ENCODE results near the gene SLC17A9. TPM values are rescaled to one million over a fixed set of nuclear protein-coding genes. Genes with fewer than 3 reads are reported as not detected.

Gene SLC17A9
- total RNA-seq, 1 donor from 2014 or later, result 3.9 TPM

DNA sequence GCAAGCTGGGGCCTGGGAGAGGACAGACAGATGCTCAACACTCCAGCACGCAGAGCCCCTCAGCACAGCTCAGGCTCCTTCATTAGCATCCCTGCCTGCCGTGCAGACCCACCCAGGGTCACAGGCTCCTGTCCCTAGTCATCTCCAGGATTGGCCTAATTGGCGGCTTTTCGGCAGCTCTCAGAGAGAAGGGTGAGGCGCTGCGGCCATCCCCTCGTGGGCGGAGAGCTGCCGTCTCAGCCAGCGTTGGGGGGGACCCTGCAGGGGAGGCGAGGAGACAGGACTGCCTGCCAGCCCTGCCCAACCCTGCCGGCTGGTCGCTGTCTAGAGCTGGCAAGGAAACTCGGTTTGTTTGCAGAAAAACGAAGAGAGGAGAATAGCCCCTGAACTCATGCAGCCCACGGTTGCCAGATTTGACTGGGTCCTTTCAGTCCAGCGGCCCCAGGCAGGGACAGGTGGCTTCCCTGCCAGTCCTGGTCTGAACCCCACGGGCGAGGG is 27.4 kb downstream of the SLC17A9 start:
- no peak for DNase-seq (ENCODE audit: extremely low spot score, unreplicated experiment)
- TF ChIP-seq, protein P1, sequence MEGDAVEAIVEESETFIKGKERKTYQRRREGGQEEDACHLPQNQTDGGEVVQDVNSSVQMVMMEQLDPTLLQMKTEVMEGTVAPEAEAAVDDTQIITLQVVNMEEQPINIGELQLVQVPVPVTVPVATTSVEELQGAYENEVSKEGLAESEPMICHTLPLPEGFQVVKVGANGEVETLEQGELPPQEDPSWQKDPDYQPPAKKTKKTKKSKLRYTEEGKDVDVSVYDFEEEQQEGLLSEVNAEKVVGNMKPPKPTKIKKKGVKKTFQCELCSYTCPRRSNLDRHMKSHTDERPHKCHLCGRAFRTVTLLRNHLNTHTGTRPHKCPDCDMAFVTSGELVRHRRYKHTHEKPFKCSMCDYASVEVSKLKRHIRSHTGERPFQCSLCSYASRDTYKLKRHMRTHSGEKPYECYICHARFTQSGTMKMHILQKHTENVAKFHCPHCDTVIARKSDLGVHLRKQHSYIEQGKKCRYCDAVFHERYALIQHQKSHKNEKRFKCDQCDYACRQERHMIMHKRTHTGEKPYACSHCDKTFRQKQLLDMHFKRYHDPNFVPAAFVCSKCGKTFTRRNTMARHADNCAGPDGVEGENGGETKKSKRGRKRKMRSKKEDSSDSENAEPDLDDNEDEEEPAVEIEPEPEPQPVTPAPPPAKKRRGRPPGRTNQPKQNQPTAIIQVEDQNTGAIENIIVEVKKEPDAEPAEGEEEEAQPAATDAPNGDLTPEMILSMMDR (conservative IDR thresholded peaks at IDR 0.05), result no peak
- Mint-ChIP-seq H3K27ac (no peak overlapping the region), H3K36me3 (no peaks in the 10 kb centered on the region), H3K27me3 (peaks cover 81% of the 10 kb centered on the region), H3K4me3 (no peak overlapping the region), H3K4me1 (ENCODE audit: unreplicated experiment) (peaks cover 3% of the 10 kb centered on the region), H3K9me3 (no peaks in the 10 kb centered on the region)

DNA sequence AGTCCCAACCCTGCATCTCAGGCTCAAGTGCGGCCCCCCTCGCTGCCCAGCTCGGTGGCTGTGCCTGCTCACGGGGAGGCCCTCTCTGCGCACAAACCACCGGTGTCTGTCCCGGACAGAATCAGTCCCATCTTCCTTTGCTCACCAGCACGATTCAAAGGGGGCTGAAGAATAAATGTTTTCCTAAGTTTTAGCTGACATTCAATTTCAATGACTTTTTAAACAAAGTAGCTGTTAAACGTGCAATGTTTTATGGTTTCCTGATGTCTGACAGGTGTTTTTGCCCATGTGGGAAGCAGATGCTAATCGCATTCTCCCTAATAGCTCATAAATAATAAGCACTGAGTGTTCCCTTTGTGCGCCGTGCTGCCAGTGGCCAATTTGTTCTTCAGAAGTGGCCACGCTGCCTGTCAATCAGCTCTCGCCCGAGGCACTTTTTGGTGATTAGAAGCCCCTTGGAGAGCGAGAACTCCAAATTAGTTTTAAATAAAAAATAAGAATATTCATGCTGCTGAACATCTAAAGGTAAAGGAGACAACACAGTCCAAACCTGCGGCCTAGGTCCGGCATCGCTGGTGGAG is 28.0 kb downstream of the SLC17A9 start:
- peaks cover 3% of the 10 kb centered on the region for H3K4me1 Mint-ChIP-seq (ENCODE audit: unreplicated experiment)
- no peak overlapping the region for H3K27ac Mint-ChIP-seq
- peaks cover 79% of the 10 kb centered on the region for H3K27me3 Mint-ChIP-seq

DNA sequence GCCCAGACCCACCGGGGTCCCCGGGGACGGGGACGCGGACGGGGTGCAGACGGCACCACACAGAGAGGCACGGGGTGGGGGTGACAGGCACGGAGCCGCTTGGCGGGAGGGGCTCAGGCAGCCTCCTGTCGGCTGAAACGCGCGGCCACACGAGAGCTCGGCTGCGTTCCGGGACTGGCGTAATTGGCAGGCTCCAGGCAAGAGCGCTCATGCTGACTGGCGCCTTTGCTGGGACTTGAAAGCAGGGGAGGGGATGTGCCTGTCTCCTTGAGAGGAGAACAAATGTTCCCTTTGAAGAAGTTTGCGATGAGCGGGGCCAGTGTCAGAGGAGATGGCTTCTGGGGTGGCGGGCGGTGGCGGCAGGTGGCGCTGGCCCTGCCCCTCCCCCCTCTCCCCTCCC is 28.5 kb downstream of the SLC17A9 start:
- H3K4me1 Mint-ChIP-seq (ENCODE audit: unreplicated experiment), result peaks cover 3% of the 10 kb centered on the region
- TF ChIP-seq, protein P1 (conservative IDR thresholded peaks at IDR 0.05), result peak; percentile 36
- no peaks in the 10 kb centered on the region for H3K9me3 Mint-ChIP-seq
- DNase-seq (ENCODE audit: extremely low spot score, unreplicated experiment), result no peak
- H3K4me3 Mint-ChIP-seq, result no peak overlapping the region
- no peak overlapping the region for H3K27ac Mint-ChIP-seq
- H3K27me3 Mint-ChIP-seq, result peaks cover 75% of the 10 kb centered on the region
- H3K36me3 Mint-ChIP-seq, result no peaks in the 10 kb centered on the region

More for the DNA sequence above, 28.0 kb downstream of the SLC17A9 start:
- no peak for DNase-seq (ENCODE audit: extremely low spot score, unreplicated experiment)
- Mint-ChIP-seq H3K9me3 (no peaks in the 10 kb centered on the region), H3K4me3 (no peak overlapping the region), H3K36me3 (no peaks in the 10 kb centered on the region)
- TF ChIP-seq, protein P1 (conservative IDR thresholded peaks at IDR 0.05), result no peak

DNA sequence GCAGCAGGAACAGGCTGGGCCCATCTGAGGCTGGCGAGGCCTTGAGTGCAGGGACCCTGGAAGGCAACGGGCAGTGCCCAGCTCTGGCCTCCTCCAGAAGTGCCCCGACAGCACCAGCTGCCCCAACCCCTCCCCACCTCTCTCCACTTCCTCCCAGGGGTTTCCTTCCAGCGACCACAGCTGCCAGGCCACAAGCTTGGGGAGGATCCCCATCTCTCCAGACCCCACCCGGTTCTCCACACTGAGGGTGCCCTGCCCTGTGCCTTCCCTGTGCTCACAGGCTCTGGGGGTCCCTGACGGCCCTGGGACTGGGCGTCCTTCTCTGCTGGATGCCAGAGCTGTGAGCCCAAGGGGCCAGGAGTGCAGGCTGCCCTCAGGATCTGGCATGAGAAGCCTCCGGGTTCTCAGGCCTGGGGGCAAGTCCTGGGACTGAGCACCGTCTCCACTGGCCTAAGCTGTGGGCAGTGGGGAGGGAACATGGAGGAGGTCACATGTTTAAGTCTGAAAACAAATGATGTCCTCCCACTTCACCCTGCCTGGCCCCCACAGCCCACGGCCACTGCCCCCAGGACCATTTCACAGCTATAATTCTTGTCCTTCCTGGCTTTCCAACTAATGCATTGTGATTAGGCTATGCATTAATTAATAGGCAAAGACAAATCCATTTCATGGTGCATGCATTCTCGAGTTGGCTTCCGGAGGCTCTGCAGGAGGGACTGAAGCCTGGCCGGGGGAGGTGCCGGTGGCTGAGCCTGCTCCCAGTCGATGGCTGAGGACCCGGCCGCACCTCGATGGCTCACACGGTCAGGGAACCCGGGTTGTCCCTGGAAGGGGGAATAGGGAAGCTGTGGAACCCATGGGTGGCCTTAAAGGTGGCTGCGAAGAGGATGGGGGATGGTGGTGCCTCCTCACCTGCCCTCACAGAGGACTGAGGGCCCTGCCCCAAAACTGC is 29.9 kb downstream of the SLC17A9 start:
- no peak for DNase-seq (ENCODE audit: extremely low spot score, unreplicated experiment)
- H3K4me1 Mint-ChIP-seq (ENCODE audit: unreplicated experiment), result peaks cover 3% of the 10 kb centered on the region
- peaks cover 69% of the 10 kb centered on the region for H3K27me3 Mint-ChIP-seq
- no peaks in the 10 kb centered on the region for H3K9me3 Mint-ChIP-seq
- H3K27ac Mint-ChIP-seq, result no peak overlapping the region
- no peaks in the 10 kb centered on the region for H3K36me3 Mint-ChIP-seq
- no peak overlapping the region for H3K4me3 Mint-ChIP-seq
- TF ChIP-seq, protein P1 (conservative IDR thresholded peaks at IDR 0.05), result no peak

DNA sequence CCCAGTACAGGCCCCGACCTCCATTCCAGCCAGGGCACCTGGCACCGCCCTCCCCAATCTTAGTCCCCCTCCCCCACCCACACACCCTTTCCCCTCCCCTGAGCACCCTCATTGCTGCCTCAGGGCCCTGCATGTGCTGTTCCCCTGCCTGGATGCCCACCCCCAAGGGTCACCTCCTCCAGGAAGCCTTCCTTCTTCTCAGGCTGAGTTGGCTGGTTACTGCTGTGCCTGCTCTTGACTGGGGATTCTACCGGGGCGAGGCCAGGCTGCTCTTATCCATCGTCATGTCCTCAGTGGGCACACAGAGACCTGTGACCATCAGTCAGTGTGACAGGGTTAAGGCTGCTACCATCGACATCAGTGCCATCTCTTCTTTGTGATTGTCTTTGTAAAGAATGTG is 30.7 kb downstream of the SLC17A9 start:
- no peak overlapping the region for H3K27ac Mint-ChIP-seq
- TF ChIP-seq, protein P1 (conservative IDR thresholded peaks at IDR 0.05), result no peak
- peaks cover 63% of the 10 kb centered on the region for H3K27me3 Mint-ChIP-seq
- H3K36me3 Mint-ChIP-seq, result no peaks in the 10 kb centered on the region
- no peak for DNase-seq (ENCODE audit: extremely low spot score, unreplicated experiment)
- H3K4me1 Mint-ChIP-seq (ENCODE audit: unreplicated experiment), result peaks cover 3% of the 10 kb centered on the region
- H3K9me3 Mint-ChIP-seq, result no peaks in the 10 kb centered on the region
- H3K4me3 Mint-ChIP-seq, result no peak overlapping the region
